GM23338 (cell line): ENCODE results near the gene COBL. TPM values are rescaled to one million over a fixed set of nuclear protein-coding genes. Genes with fewer than 3 reads are reported as not detected.
A peak's percentile ranks its signal among the peaks of the same experiment; 100 is the strongest.

ENCODE experiments used
- ATAC-seq: fragments of 200-7000 bp; cut with Tn5 transposase; 3 replicates; pipeline ENCODE4 v1.9.1; 2020
- DNase-seq: peaks from one replicate; pipeline ENCODE4 v3.0.0-alpha.2; 2015; ENCODE audit warnings: low spot score
- H2AFZ ChIP-seq: fragments of 200-600 bp; sonication (generic); 2 replicates; pipeline ENCODE4 v1.8.0; 2016; ENCODE audit warnings: antibody characterized with exemption, mild to moderate bottlenecking, moderate library complexity
- H3F3A ChIP-seq: fragments of 200-600 bp; sonication (generic); replicated peaks from 2 replicates; pipeline ENCODE4 v1.8.0; 2017; ENCODE audit warnings: antibody characterized with exemption, mixed run types, low read depth
- H3K27ac ChIP-seq: fragments of 200-600 bp; sonication (generic); 2 replicates; pipeline ENCODE4 v1.6.1; 2016; ENCODE audit warnings: low read depth
- H3K27me3 ChIP-seq: fragments of 200-600 bp; sonication (generic); 2 replicates; pipeline ENCODE4 v1.8.0; 2016; ENCODE audit warnings: mild to moderate bottlenecking, mixed run types, moderate library complexity; ENCODE audit not compliant: insufficient read depth
- H3K36me3 ChIP-seq: fragments of 200-600 bp; sonication (generic); 2 replicates; pipeline ENCODE4 v1.8.0; 2016; ENCODE audit warnings: mild to moderate bottlenecking; ENCODE audit not compliant: insufficient read depth
- H3K4me1 ChIP-seq: fragments of 200-600 bp; sonication (generic); 2 replicates; pipeline ENCODE4 v1.8.0; 2016; ENCODE audit warnings: mild to moderate bottlenecking, moderate library complexity; ENCODE audit not compliant: insufficient read depth
- H3K4me2 ChIP-seq: fragments of 200-600 bp; sonication (generic); 2 replicates; pipeline ENCODE4 v1.7.1; 2017; ENCODE audit warnings: mixed run types
- H3K4me3 ChIP-seq: fragments of 200-600 bp; sonication (generic); 2 replicates; pipeline ENCODE4 v1.6.1; 2016; ENCODE audit warnings: mixed run types
- H3K79me2 ChIP-seq: fragments of 200-600 bp; sonication (generic); replicated peaks from 2 replicates; pipeline ENCODE4 v1.8.0; 2017; ENCODE audit warnings: mild to moderate bottlenecking; ENCODE audit not compliant: insufficient read depth
- H3K9me2 ChIP-seq: fragments of 200-600 bp; sonication (generic); 2 replicates; pipeline ENCODE4 v1.8.0; 2017; ENCODE audit not compliant: insufficient read depth
- H4K20me1 ChIP-seq: fragments of 200-600 bp; sonication (generic); replicated peaks from 2 replicates; pipeline ENCODE4 v1.8.0; 2017; ENCODE audit warnings: mild to moderate bottlenecking; ENCODE audit not compliant: insufficient read depth
- H3K27ac Mint-ChIP-seq: 2 replicates; pipeline ENCODE4 v1.8.0; 2020; ENCODE audit warnings: inconsistent platforms, mild to moderate bottlenecking, moderate library complexity, mixed read lengths
- H3K27me3 Mint-ChIP-seq: 3 replicates; pipeline ENCODE4 v1.8.0; 2022; ENCODE audit warnings: low read depth, mild to moderate bottlenecking, moderate library complexity, mixed read lengths, inconsistent platforms; ENCODE audit not compliant: insufficient read depth, poor library complexity
- H3K36me3 Mint-ChIP-seq: 3 replicates; pipeline ENCODE4 v1.8.0; 2021; ENCODE audit warnings: low read depth, mild to moderate bottlenecking, inconsistent platforms, moderate library complexity, mixed read lengths
- H3K4me1 Mint-ChIP-seq: 3 replicates; pipeline ENCODE4 v1.8.0; 2020; ENCODE audit warnings: mild to moderate bottlenecking, inconsistent platforms, mixed read lengths
- H3K4me3 Mint-ChIP-seq: 3 replicates; pipeline ENCODE4 v1.8.0; 2021; ENCODE audit warnings: moderate library complexity, mild to moderate bottlenecking, inconsistent platforms, mixed read lengths
- H3K9me3 Mint-ChIP-seq: 3 replicates; pipeline ENCODE4 v1.8.0; 2020; ENCODE audit warnings: moderate library complexity, mild to moderate bottlenecking, inconsistent platforms, mixed read lengths
- EZH2 ChIP-seq: fragments of 200-600 bp; sonication (generic); IDR thresholded peaks from one replicate; pipeline ENCODE4 v1.8.0; 2017; ENCODE audit warnings: antibody characterized with exemption, mild to moderate bottlenecking, low read depth; ENCODE audit not compliant: unreplicated experiment
- JUNB ChIP-seq: IDR thresholded peaks from one replicate; pipeline ENCODE4 v1.6.1; 2016; ENCODE audit warnings: antibody characterized with exemption; ENCODE audit not compliant: unreplicated experiment
- POLR2AphosphoS5 ChIP-seq: IDR thresholded peaks from 2 replicates; pipeline ENCODE4 v1.6.1; 2016; ENCODE audit warnings: antibody characterized with exemption, low read depth
- STAT1 ChIP-seq: IDR thresholded peaks from one replicate; pipeline ENCODE4 v1.6.1; 2016; ENCODE audit warnings: antibody characterized with exemption; ENCODE audit not compliant: unreplicated experiment
- ZNF114 ChIP-seq: fragments of 250-450 bp; sonication (Bioruptor Pico); IDR thresholded peaks from 2 replicates; pipeline ENCODE4 v1.5.0; 2020; ENCODE audit warnings: mild to moderate bottlenecking, moderate library complexity
- ZNF331 ChIP-seq: fragments of 250-450 bp; sonication (Bioruptor Pico); IDR thresholded peaks from 2 replicates; pipeline ENCODE4 v1.5.0; 2020; ENCODE audit warnings: low read depth, mild to moderate bottlenecking, moderate library complexity
- polyA plus RNA-seq: library from polyadenylated mRNA; unstranded; fragments of >200 nt; fragmentation: Nextera tagmentation; extraction: Ambion mirVana; gene quantifications from 2 replicates; pipeline ENCODE4 v1.2.1, GENCODE V29; 2016
- total RNA-seq: library from RNA; depleted of rRNA; stranded (reverse); fragments of >200 nt; shearing (Covaris generic); gene quantifications from 2 replicates; pipeline ENCODE4 v1.2.3, GENCODE V29; 2014
- TF ChIP-seq, protein P1 (sequence below): fragments of 250-450 bp; sonication (Bioruptor Pico); IDR thresholded peaks from 2 replicates; pipeline ENCODE4 v1.5.0; 2020; ENCODE audit warnings: mild to moderate bottlenecking, moderate library complexity

Gene COBL
- total and polyA plus RNA-seq, 2 experiments from 2014 or later = 18.3 to 51.9 TPM

DNA sequence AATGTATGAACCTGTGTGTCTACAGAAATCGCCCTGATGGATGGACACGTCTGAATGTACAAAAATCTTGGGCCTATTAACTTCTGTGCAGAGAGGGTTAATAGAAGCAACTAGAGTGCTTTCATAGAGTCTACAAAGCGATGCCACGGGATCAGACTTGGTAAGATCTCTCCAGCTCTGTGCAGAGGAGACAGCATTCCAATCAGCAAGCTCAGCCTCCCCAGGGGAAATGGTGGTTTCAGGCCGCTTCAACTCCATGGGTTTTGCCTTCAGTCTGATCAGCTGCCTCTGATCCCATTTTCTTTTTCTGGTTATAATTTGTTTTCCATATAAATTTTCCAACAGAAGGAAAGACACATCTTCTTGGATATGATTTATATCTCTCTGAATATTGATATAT lies 35.1 kb upstream of the COBL start (continued):
- TF ChIP-seq, protein P1, sequence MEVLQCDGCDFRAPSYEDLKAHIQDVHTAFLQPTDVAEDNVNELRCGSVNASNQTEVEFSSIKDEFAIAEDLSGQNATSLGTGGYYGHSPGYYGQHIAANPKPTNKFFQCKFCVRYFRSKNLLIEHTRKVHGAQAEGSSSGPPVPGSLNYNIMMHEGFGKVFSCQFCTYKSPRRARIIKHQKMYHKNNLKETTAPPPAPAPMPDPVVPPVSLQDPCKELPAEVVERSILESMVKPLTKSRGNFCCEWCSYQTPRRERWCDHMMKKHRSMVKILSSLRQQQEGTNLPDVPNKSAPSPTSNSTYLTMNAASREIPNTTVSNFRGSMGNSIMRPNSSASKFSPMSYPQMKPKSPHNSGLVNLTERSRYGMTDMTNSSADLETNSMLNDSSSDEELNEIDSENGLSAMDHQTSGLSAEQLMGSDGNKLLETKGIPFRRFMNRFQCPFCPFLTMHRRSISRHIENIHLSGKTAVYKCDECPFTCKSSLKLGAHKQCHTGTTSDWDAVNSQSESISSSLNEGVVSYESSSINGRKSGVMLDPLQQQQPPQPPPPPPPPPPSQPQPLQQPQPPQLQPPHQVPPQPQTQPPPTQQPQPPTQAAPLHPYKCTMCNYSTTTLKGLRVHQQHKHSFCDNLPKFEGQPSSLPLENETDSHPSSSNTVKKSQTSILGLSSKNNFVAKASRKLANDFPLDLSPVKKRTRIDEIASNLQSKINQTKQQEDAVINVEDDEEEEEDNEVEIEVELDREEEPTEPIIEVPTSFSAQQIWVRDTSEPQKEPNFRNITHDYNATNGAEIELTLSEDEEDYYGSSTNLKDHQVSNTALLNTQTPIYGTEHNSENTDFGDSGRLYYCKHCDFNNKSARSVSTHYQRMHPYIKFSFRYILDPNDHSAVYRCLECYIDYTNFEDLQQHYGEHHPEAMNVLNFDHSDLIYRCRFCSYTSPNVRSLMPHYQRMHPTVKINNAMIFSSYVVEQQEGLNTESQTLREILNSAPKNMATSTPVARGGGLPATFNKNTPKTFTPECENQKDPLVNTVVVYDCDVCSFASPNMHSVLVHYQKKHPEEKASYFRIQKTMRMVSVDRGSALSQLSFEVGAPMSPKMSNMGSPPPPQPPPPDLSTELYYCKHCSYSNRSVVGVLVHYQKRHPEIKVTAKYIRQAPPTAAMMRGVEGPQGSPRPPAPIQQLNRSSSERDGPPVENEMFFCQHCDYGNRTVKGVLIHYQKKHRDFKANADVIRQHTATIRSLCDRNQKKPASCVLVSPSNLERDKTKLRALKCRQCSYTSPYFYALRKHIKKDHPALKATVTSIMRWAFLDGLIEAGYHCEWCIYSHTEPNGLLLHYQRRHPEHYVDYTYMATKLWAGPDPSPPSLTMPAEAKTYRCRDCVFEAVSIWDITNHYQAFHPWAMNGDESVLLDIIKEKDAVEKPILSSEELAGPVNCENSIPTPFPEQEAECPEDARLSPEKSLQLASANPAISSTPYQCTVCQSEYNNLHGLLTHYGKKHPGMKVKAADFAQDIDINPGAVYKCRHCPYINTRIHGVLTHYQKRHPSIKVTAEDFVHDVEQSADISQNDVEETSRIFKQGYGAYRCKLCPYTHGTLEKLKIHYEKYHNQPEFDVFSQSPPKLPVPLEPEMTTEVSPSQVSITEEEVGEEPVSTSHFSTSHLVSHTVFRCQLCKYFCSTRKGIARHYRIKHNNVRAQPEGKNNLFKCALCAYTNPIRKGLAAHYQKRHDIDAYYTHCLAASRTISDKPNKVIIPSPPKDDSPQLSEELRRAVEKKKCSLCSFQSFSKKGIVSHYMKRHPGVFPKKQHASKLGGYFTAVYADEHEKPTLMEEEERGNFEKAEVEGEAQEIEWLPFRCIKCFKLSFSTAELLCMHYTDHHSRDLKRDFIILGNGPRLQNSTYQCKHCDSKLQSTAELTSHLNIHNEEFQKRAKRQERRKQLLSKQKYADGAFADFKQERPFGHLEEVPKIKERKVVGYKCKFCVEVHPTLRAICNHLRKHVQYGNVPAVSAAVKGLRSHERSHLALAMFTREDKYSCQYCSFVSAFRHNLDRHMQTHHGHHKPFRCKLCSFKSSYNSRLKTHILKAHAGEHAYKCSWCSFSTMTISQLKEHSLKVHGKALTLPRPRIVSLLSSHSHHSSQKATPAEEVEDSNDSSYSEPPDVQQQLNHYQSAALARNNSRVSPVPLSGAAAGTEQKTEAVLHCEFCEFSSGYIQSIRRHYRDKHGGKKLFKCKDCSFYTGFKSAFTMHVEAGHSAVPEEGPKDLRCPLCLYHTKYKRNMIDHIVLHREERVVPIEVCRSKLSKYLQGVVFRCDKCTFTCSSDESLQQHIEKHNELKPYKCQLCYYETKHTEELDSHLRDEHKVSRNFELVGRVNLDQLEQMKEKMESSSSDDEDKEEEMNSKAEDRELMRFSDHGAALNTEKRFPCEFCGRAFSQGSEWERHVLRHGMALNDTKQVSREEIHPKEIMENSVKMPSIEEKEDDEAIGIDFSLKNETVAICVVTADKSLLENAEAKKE (CRISPR knock-in tag) = no peak
- TF ChIP-seq ZNF331 (CRISPR knock-in tag) = no peak
- TF ChIP-seq EZH2 = no peak

DNA sequence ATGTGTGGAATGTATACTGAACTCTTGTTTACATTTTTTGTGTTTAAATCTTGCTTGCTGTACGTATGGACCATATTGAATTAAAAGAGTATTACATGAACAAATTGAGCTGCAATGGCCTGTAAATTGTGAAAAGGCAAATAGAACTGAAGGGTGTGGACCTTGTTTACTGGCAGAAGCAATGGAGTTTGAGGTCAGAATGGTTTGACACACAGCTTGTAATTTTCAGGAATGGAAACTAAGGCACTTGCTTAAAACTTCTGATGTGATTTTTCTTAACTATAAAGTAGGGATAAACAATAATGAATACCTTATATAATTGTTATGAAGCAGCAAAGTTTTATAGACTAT lies 33.9 kb upstream of the COBL start:
- ATAC-seq = no peak
- no peaks in the 10 kb centered on the region for H3K36me3 Mint-ChIP-seq
- Histone ChIP-seq H3K36me3 (no peaks in the 10 kb centered on the region), H2AFZ (no peak overlapping the region), H3K27me3 (no peaks in the 10 kb centered on the region), H4K20me1 (no peaks in the 10 kb centered on the region), H3K4me1 (0 out of 2 replicates have a peak, but pooled peaks cover 5% of the 10 kb centered on the region), H3K4me2 (0 out of 2 replicates have a peak overlapping the region, but pooled peaks have one; percentile 21), H3K4me3 (no peak overlapping the region), H3F3A (no peaks in the 10 kb centered on the region), H3K27ac (no peak overlapping the region), H3K79me2 (no peaks in the 10 kb centered on the region), H3K9me2 (peaks cover 4% of the 10 kb centered on the region; the same call in 1 of the 2 replicates)
- TF ChIP-seq ZNF114 (no peak), POLR2AphosphoS5 (no peak), STAT1 (no peak), JUNB (no peak)
- peaks cover 9% of the 10 kb centered on the region; the same call in 1 of the 3 replicates for H3K9me3 Mint-ChIP-seq
- peaks cover 8% of the 10 kb centered on the region; the same call in 2 of the 3 replicates for H3K4me1 Mint-ChIP-seq
- H3K4me3 Mint-ChIP-seq = no peak overlapping the region
- no peak for DNase-seq
- H3K27me3 Mint-ChIP-seq = peaks cover 8% of the 10 kb centered on the region
- H3K27ac Mint-ChIP-seq = no peak overlapping the region
